ENCODE data around the gene STYXL1. TPM values are rescaled to one million over a fixed set of nuclear protein-coding genes. Genes with fewer than 3 reads are reported as not detected.

Gene STYXL1
- total RNA-seq, 1 experiment from 2014 or later: 49.3 TPM

DNA sequence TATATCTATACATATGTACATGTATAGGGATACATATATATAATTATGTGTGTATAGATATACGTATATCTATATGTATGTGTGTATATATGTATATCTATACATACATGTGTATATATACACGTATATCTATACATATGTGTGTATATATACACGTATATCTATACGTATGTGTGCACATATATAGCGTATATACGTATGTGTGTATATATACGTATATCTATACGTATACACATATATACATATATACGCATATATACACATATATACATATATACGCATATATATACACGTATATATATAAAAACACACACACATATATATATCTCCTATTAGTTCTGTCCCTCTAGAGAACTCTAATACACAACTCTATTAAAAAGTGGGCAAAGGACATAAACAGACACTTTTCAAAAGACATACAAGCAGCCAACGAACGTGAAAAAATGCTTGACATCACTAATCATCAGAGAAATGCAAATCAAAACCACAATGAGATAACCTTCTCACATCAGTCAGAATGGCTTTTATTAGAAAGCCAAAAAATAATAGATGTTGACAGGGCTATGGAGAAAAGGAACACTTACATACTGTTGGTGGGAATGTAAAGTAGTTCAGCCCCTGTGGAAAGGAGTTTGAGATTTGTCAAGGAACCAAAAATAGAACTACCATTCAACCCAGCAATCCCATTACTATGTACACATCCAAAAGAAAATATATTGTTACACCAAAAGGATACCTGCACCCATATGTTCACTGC lies 31.4 kb downstream of the STYXL1 start:
- ChIA-PET POLR2A (no interaction called here), CTCF (interaction anchor here (0.6 to 0.8 kb wide), 2 partner anchors 11 to 150 kb away, joined by 3 to 4 read pairs; no protein-coding TSS in a partner anchor)
- Mint-ChIP-seq H3K4me3 (ENCODE audit: unreplicated experiment) (no peak overlapping the region), H3K27me3 (ENCODE audit: insufficient read depth, unreplicated experiment) (no peaks in the 10 kb centered on the region), H3K27ac (ENCODE audit: low read depth, unreplicated experiment) (no peak overlapping the region), H3K36me3 (ENCODE audit: insufficient read depth, unreplicated experiment) (peaks cover 49% of the 10 kb centered on the region), H3K4me1 (ENCODE audit: insufficient read depth, unreplicated experiment) (no peaks in the 10 kb centered on the region), H3K9me3 (ENCODE audit: unreplicated experiment) (no peaks in the 10 kb centered on the region)
- no TSS peak for BruUV-seq (replicated peaks)
- intact Hi-C loops (cut with micrococcal nuclease): no loop called here
- DNase-seq (ENCODE audit: unreplicated experiment): no peak
- TF ChIP-seq, protein P1, sequence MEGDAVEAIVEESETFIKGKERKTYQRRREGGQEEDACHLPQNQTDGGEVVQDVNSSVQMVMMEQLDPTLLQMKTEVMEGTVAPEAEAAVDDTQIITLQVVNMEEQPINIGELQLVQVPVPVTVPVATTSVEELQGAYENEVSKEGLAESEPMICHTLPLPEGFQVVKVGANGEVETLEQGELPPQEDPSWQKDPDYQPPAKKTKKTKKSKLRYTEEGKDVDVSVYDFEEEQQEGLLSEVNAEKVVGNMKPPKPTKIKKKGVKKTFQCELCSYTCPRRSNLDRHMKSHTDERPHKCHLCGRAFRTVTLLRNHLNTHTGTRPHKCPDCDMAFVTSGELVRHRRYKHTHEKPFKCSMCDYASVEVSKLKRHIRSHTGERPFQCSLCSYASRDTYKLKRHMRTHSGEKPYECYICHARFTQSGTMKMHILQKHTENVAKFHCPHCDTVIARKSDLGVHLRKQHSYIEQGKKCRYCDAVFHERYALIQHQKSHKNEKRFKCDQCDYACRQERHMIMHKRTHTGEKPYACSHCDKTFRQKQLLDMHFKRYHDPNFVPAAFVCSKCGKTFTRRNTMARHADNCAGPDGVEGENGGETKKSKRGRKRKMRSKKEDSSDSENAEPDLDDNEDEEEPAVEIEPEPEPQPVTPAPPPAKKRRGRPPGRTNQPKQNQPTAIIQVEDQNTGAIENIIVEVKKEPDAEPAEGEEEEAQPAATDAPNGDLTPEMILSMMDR (IDR thresholded peaks at IDR 0.05; ENCODE audit: unreplicated experiment): no peak

DNA sequence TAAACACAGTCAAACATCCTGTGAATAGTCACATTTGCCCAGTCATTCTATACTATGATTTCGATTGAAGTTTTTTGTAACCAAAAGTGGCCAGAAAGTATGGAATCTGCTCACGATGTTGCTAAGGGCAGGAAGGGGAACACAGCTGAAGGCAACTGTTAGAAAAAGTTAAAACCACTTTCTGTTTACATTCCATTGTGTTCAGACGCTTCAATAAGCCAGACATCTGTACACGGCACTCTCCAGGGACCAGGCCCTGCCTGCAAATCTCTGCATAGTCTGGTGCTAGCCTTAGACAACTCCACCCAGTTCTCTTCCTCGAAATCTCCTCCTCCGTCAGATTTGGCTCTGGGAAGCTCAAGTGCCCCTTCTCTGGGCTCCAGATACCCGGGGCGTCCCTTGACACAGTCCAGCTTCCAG lies 36.3 kb downstream of the STYXL1 start:
- no peaks in the 10 kb centered on the region for H3K9me3 Mint-ChIP-seq (ENCODE audit: unreplicated experiment)
- no peaks in the 10 kb centered on the region for H3K4me1 Mint-ChIP-seq (ENCODE audit: insufficient read depth, unreplicated experiment)
- H3K4me3 Mint-ChIP-seq (ENCODE audit: unreplicated experiment): no peak overlapping the region
- no TSS peak for BruUV-seq (replicated peaks)
- intact Hi-C loops (cut with micrococcal nuclease): no loop called here
- no peaks in the 10 kb centered on the region for H3K27me3 Mint-ChIP-seq (ENCODE audit: insufficient read depth, unreplicated experiment)
- no peak for DNase-seq (ENCODE audit: unreplicated experiment)
- ChIA-PET POLR2A (interaction anchor here (0.9 kb wide), 1 partner anchor 10 kb away, joined by 3 read pairs; no protein-coding TSS in a partner anchor), CTCF (interaction anchor here (1.2 to 3.5 kb wide), 2 partner anchors 9 to 122 kb away, joined by 3 to 17 read pairs; no protein-coding TSS in a partner anchor)
- no peak overlapping the region for H3K27ac Mint-ChIP-seq (ENCODE audit: low read depth, unreplicated experiment)
- peaks cover 48% of the 10 kb centered on the region for H3K36me3 Mint-ChIP-seq (ENCODE audit: insufficient read depth, unreplicated experiment)
- TF ChIP-seq, protein P1 (IDR thresholded peaks at IDR 0.05; ENCODE audit: unreplicated experiment): no peak

DNA sequence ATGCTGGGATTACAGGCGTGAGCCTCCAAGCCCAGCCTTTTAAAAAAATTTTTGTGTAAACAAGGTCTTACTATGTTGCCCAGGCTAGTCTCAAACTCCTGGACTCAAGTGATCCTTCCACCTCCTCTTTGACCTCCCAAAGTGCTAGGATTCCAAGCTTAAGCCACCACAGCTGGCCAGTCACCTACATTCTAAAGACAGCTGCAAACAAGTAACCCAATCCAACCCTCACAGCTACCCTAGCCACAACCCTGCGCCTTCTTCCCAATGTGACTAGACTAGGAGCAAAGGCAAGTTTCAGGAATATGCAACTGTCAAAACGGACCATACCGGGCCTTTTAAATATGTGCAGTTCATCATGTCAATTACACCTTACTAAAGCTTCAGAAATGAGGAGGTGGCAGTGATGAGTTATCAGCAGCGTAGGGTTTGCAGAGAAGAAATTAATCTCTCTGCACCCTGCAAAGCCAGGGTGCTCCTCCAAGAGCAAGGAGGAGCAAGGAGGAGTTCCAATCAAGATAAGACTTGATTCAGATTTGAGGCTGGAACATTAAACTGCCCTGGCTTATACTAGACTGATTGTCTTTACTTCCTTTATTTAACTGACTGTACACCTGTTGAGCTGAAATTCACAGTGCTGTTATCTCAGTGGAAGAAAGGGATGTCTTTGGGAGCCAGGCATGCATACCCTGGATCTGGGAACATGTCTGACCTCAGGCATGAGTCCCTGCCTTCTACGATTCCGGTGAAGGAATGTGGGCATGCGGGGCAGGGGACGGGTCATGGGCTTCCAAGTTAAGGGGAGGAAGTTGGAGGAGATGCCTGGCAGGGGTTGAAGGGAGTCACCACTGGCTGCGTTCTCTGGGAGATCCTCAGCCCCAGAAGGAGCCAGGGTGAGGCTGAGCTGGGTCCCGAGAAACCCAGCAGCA lies 37.9 kb downstream of the STYXL1 start:
- intact Hi-C loops (cut with micrococcal nuclease): no loop called here
- POLR2A ChIA-PET: interaction anchor here (0.7 to 1.2 kb wide), 2 partner anchors 10 to 144 kb away, joined by 3 to 4 read pairs; no protein-coding TSS in a partner anchor

More for the DNA sequence above, 37.9 kb downstream of the STYXL1 start:
- TF ChIP-seq, protein P1 (IDR thresholded peaks at IDR 0.05; ENCODE audit: unreplicated experiment): no peak
- no peaks in the 10 kb centered on the region for H3K27me3 Mint-ChIP-seq (ENCODE audit: insufficient read depth, unreplicated experiment)
- no peaks in the 10 kb centered on the region for H3K4me1 Mint-ChIP-seq (ENCODE audit: insufficient read depth, unreplicated experiment)
- no peak overlapping the region for H3K27ac Mint-ChIP-seq (ENCODE audit: low read depth, unreplicated experiment)
- CTCF ChIA-PET: interaction anchor here (3.5 kb wide), 1 partner anchor 10 kb away, joined by 17 read pairs; no protein-coding TSS in a partner anchor
- no peaks in the 10 kb centered on the region for H3K9me3 Mint-ChIP-seq (ENCODE audit: unreplicated experiment)
- no TSS peak for BruUV-seq (replicated peaks)
- H3K36me3 Mint-ChIP-seq (ENCODE audit: insufficient read depth, unreplicated experiment): peaks cover 57% of the 10 kb centered on the region
- no peak for DNase-seq (ENCODE audit: unreplicated experiment)
- no peak overlapping the region for H3K4me3 Mint-ChIP-seq (ENCODE audit: unreplicated experiment)
